OCI-LY1 (cell line): Measurements from ENCODE around the gene TLE3.

ENCODE experiments used
- H2AFZ ChIP-seq: fragments of 200-600 bp; sonication (generic), shearing (Covaris generic); 2 replicates; pipeline ENCODE4 v1.6.0; 2014; ENCODE audit warnings: antibody characterized with exemption, mild to moderate bottlenecking, low read length
- H3F3A ChIP-seq: fragments of 200-600 bp; sonication (generic), shearing (Covaris generic); 2 replicates; pipeline ENCODE4 v1.6.0; 2014; ENCODE audit warnings: mild to moderate bottlenecking, antibody characterized with exemption, low read length, moderate library complexity; ENCODE audit not compliant: insufficient read depth
- H3K27ac ChIP-seq: fragments of 200-600 bp; sonication (generic); 2 replicates; pipeline ENCODE4 v1.5.1; 2014; ENCODE audit warnings: low read length, mixed run types, mild to moderate bottlenecking, low read depth; ENCODE audit not compliant: poor library complexity, severe bottlenecking
- H3K27me3 ChIP-seq: fragments of 200-600 bp; sonication (generic); 2 replicates; pipeline ENCODE4 v1.6.0; 2014; ENCODE audit warnings: antibody characterized with exemption, mild to moderate bottlenecking, low read length, moderate library complexity; ENCODE audit not compliant: insufficient read depth
- H3K36me3 ChIP-seq: fragments of 200-600 bp; sonication (generic); 2 replicates; pipeline ENCODE4 v1.6.1; 2014; ENCODE audit warnings: mild to moderate bottlenecking, antibody characterized with exemption, low read length, moderate library complexity, mixed read lengths; ENCODE audit not compliant: insufficient read depth
- H3K4me1 ChIP-seq: fragments of 200-600 bp; sonication (generic); 2 replicates; pipeline ENCODE4 v1.5.1; 2014; ENCODE audit warnings: mild to moderate bottlenecking, low read length, moderate library complexity; ENCODE audit not compliant: insufficient read depth, severe bottlenecking
- H3K4me2 ChIP-seq: fragments of 200-600 bp; sonication (generic), shearing (Covaris generic); 2 replicates; pipeline ENCODE4 v1.6.1; 2014; ENCODE audit warnings: low read length
- H3K4me3 ChIP-seq: fragments of 200-600 bp; sonication (generic); 2 replicates; pipeline ENCODE4 v1.5.1; 2014; ENCODE audit warnings: low read length, low read depth, mild to moderate bottlenecking, mixed read lengths; ENCODE audit not compliant: poor library complexity, severe bottlenecking
- H3K79me2 ChIP-seq: fragments of 200-600 bp; shearing (Covaris generic); 2 replicates; pipeline ENCODE4 v1.6.1; 2016; ENCODE audit warnings: mixed run types, low read length, mixed read lengths; ENCODE audit not compliant: insufficient read depth
- H3K9ac ChIP-seq: fragments of 200-600 bp; sonication (generic), shearing (Covaris generic); 2 replicates; pipeline ENCODE4 v1.6.1; 2014; ENCODE audit warnings: mild to moderate bottlenecking, low read length, mixed read lengths
- H3K9me2 ChIP-seq: fragments of 200-600 bp; sonication (generic), shearing (Covaris generic); 2 replicates; pipeline ENCODE4 v1.6.1; 2014; ENCODE audit warnings: low read depth, mild to moderate bottlenecking, low read length, mixed read lengths
- H3K9me3 ChIP-seq: fragments of 200-600 bp; shearing (Covaris generic); 2 replicates; pipeline ENCODE4 v1.6.1; 2014; ENCODE audit warnings: low read length, mixed read lengths
- H4K20me1 ChIP-seq: fragments of 200-600 bp; sonication (generic), shearing (Covaris generic); 2 replicates; pipeline ENCODE4 v1.6.0; 2016; ENCODE audit warnings: mild to moderate bottlenecking, low read length; ENCODE audit not compliant: insufficient read depth
- CTCF ChIP-seq: fragments of 200-600 bp; sonication (generic), shearing (Covaris generic); IDR thresholded peaks from 2 replicates; pipeline ENCODE4 v1.5.1; 2017; ENCODE audit warnings: mild to moderate bottlenecking, antibody characterized with exemption, low read length, moderate library complexity, mixed read lengths
- EZH2 ChIP-seq: fragments of 200-600 bp; sonication (generic), shearing (Covaris generic); IDR thresholded peaks from 2 replicates; pipeline ENCODE4 v1.8.0; 2017; ENCODE audit warnings: borderline replicate concordance, mixed run types, mild to moderate bottlenecking, antibody characterized with exemption, low read length, moderate library complexity, mixed read lengths

Gene TLE3

GRCh38 chr15:70067011-70067410, 30.7 kb downstream of the TLE3 start:
- no peak for TF ChIP-seq CTCF
- Histone ChIP-seq H3K9me2 (no peaks in the 10 kb centered on the region), H3K4me1 (no peaks in the 10 kb centered on the region), H3K4me2 (no peak overlapping the region), H3K9ac (no peak overlapping the region), H3K27me3 (no peaks in the 10 kb centered on the region), H3K9me3 (no peaks in the 10 kb centered on the region), H3F3A (no peaks in the 10 kb centered on the region), H3K27ac (no peak overlapping the region), H4K20me1 (no peaks in the 10 kb centered on the region), H2AFZ (no peak overlapping the region), H3K36me3 (peaks cover 99% of the 10 kb centered on the region), H3K79me2 (no peaks in the 10 kb centered on the region), H3K4me3 (no peak overlapping the region)

- Histone ChIP-seq H3K27ac (no peak overlapping the region), H3K79me2 (no peaks in the 10 kb centered on the region), H3K4me2 (no peak overlapping the region), H4K20me1 (no peaks in the 10 kb centered on the region), H3K9me3 (no peaks in the 10 kb centered on the region), H3K27me3 (no peaks in the 10 kb centered on the region), H3K9ac (no peak overlapping the region), H2AFZ (no peak overlapping the region), H3F3A (no peaks in the 10 kb centered on the region), H3K9me2 (no peaks in the 10 kb centered on the region), H3K4me3 (no peak overlapping the region), H3K4me1 (no peaks in the 10 kb centered on the region), H3K36me3 (peaks cover 99% of the 10 kb centered on the region)
- TF ChIP-seq CTCF (no peak), EZH2 (no peak)
Measured at GRCh38 chr15:70066447-70066846, 31.3 kb downstream of the TLE3 start.

- no peaks in the 10 kb centered on the region for H3F3A ChIP-seq
- H3K4me3 ChIP-seq, result no peak overlapping the region
- no peak overlapping the region for H3K27ac ChIP-seq
- H3K9me2 ChIP-seq, result no peaks in the 10 kb centered on the region
- no peak overlapping the region for H2AFZ ChIP-seq
- no peaks in the 10 kb centered on the region for H4K20me1 ChIP-seq
- H3K4me2 ChIP-seq, result no peak overlapping the region
- no peaks in the 10 kb centered on the region for H3K4me1 ChIP-seq
- peaks cover 99% of the 10 kb centered on the region for H3K36me3 ChIP-seq
- H3K79me2 ChIP-seq, result no peaks in the 10 kb centered on the region
- no peak overlapping the region for H3K9ac ChIP-seq
- TF ChIP-seq EZH2 (no peak), CTCF (no peak)
- H3K9me3 ChIP-seq, result no peaks in the 10 kb centered on the region
- H3K27me3 ChIP-seq, result no peaks in the 10 kb centered on the region
Measured at GRCh38 chr15:70066004-70066403, 31.7 kb downstream of the TLE3 start.
